Stomach smooth muscle (tissue), 2 donors: Measurements from ENCODE around the gene NLRP5.
"Not testable (repeated sequence)": the region's sequence is repeated elsewhere in the genome, so short reads cannot be mapped to it uniquely, and the experiment has no call there.

Source experiments
- H3K27ac ChIP-seq: one replicate; pipeline ENCODE4 v1.7.0; 2013; ENCODE audit warnings: mild to moderate bottlenecking, low read length, inconsistent platforms
- H3K27me3 ChIP-seq, 2 donors: one replicate each; pipeline ENCODE4 v1.7.0; 2013; ENCODE audit warnings: low read length in 2 of 2; ENCODE audit not compliant: insufficient read depth in 2 of 2, control insufficient read depth in 1 of 2
- H3K36me3 ChIP-seq, 2 donors: one replicate each; pipeline ENCODE4 v1.7.0; 2013; ENCODE audit warnings: low read length in 2 of 2; ENCODE audit not compliant: control insufficient read depth in 2 of 2, insufficient read depth in 2 of 2
- H3K4me1 ChIP-seq: one replicate; pipeline ENCODE4 v1.7.0; 2013; ENCODE audit warnings: low read length; ENCODE audit not compliant: control insufficient read depth, insufficient read depth
- H3K4me3 ChIP-seq, 2 donors: one replicate each; pipeline ENCODE4 v1.7.0; 2013; ENCODE audit warnings: low read length in 2 of 2
- H3K9ac ChIP-seq, 2 donors: one replicate each; pipeline ENCODE4 v1.7.0; 2013; ENCODE audit warnings: low read length in 2 of 2, mild to moderate bottlenecking in 1 of 2
- H3K9me3 ChIP-seq, 2 donors: one replicate each; pipeline ENCODE4 v1.7.0; 2013; ENCODE audit warnings: low read length in 2 of 2; ENCODE audit not compliant: control insufficient read depth in 2 of 2
- donor health status: healthy.
- donor health status: Pancreatic carcinoma.

Gene NLRP5

GRCh38 chr19:55985254-55985653 lies 1.3 kb upstream of the NLRP5 start:
- Histone ChIP-seq H3K9ac (no peak overlapping the region), H3K27ac (no peak overlapping the region), H3K9me3 (no peaks in the 10 kb centered on the region), H3K4me3 (no peak overlapping the region), H3K36me3 (no peaks in the 10 kb centered on the region), H3K27me3 (no peaks in the 10 kb centered on the region), H3K4me1 (no peaks in the 10 kb centered on the region)

- Histone ChIP-seq H3K4me1 (no peaks in the 10 kb centered on the region), H3K27me3 (no peaks in the 10 kb centered on the region), H3K9ac (no peak overlapping the region), H3K36me3 (no peaks in the 10 kb centered on the region), H3K4me3 (no peak overlapping the region), H3K9me3 (peaks cover 0 to 5% of the 10 kb centered on the region in 2 donors), H3K27ac (no peak overlapping the region)
Observed at GRCh38 chr19:55990831-55991230, 4.3 kb downstream of the NLRP5 start.

- Histone ChIP-seq H3K27me3 (no peaks in the 10 kb centered on the region), H3K4me1 (no peaks in the 10 kb centered on the region), H3K27ac (no peak overlapping the region), H3K9me3 (peaks cover 6 to 9% of the 10 kb centered on the region in 2 donors), H3K4me3 (no peak overlapping the region), H3K36me3 (no peaks in the 10 kb centered on the region), H3K9ac (no peak overlapping the region)
Observed at GRCh38 chr19:55993492-55993891, 6.9 kb downstream of the NLRP5 start.

- no peak overlapping the region for H3K9ac ChIP-seq
- no peaks in the 10 kb centered on the region for H3K36me3 ChIP-seq
- peaks cover 0 to 4% of the 10 kb centered on the region in 2 donors for H3K9me3 ChIP-seq
- H3K4me3 ChIP-seq, result no peak overlapping the region
- H3K27ac ChIP-seq, result no peak overlapping the region
- no peaks in the 10 kb centered on the region for H3K4me1 ChIP-seq
- no peaks in the 10 kb centered on the region for H3K27me3 ChIP-seq
Observed at GRCh38 chr19:56014765-56015164, 28.2 kb downstream of the NLRP5 start.

- Histone ChIP-seq H3K36me3 (no peaks in the 10 kb centered on the region), H3K27ac (no peak overlapping the region)
Observed at GRCh38 chr19:56015756-56016155, 29.2 kb downstream of the NLRP5 start.

GRCh38 chr19:56019325-56019724 lies 32.8 kb downstream of the NLRP5 start:
- not testable (repeated sequence) for H3K9me3 ChIP-seq, H3K27ac ChIP-seq, H3K4me3 ChIP-seq, H3K36me3 ChIP-seq, H3K9ac ChIP-seq, H3K4me1 ChIP-seq, H3K27me3 ChIP-seq

More at GRCh38 chr19:56015756-56016155, 29.2 kb downstream of the NLRP5 start:
- Histone ChIP-seq H3K4me1 (no peaks in the 10 kb centered on the region), H3K9me3 (peaks cover 0 to 2% of the 10 kb centered on the region in 2 donors), H3K27me3 (no peaks in the 10 kb centered on the region), H3K4me3 (no peak overlapping the region), H3K9ac (no peak overlapping the region)

- H3K36me3 ChIP-seq, H3K27ac ChIP-seq, H3K27me3 ChIP-seq, H3K9ac ChIP-seq, H3K4me1 ChIP-seq, H3K9me3 ChIP-seq, H3K4me3 ChIP-seq: not testable (repeated sequence)
Observed at GRCh38 chr19:56020355-56020975, 33.9 kb downstream of the NLRP5 start.

DNA sequence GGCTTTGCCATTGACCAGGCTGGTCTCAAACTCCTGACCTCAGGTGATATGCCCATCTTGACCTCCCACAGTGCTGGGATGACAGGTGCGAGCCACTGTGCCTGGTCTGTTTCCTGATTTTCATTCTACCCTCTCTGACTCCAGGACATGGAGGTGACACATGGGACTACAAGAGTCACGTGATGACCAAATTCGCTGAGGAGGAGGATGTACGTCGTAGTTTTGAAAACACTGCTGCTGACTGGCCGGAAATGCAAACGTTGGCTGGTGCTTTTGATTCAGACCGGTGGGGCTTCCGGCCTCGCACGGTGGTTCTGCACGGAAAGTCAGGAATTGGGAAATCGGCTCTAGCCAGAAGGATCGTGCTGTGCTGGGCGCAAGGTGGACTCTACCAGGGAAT lies 40.2 kb downstream of the NLRP5 start:
- no peaks in the 10 kb centered on the region for H3K4me1 ChIP-seq
- no peaks in the 10 kb centered on the region for H3K36me3 ChIP-seq
- peaks cover 0 to 3% of the 10 kb centered on the region in 2 donors for H3K9me3 ChIP-seq
- H3K4me3 ChIP-seq, result no peak overlapping the region
- no peaks in the 10 kb centered on the region for H3K27me3 ChIP-seq
- H3K27ac ChIP-seq, result no peak overlapping the region
- no peak overlapping the region for H3K9ac ChIP-seq

DNA sequence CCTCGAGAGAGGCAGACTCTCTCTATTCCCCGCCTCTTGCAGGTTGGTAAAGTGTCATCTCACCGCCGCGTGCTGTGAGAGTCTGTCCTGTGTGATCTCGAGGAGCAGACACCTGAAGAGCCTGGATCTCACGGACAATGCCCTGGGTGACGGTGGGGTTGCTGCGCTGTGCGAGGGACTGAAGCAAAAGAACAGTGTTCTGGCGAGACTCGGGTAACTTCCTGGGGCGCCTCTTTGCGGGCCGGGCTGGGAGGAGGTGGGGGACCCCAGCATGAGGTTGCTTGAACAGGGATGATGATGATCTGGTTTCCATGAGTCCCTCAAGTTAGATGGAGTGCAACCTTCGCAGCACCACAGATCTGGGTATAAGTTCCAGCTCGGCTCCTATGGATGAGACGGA lies 67.0 kb downstream of the NLRP5 start:
- Histone ChIP-seq H3K27ac (no peak overlapping the region), H3K27me3 (no peaks in the 10 kb centered on the region), H3K4me1 (no peaks in the 10 kb centered on the region), H3K9ac (no peak overlapping the region), H3K4me3 (no peak overlapping the region), H3K9me3 (peaks cover 0 to 2% of the 10 kb centered on the region in 2 donors), H3K36me3 (no peaks in the 10 kb centered on the region)

GRCh38 chr19:56066152-56067023 lies 79.8 kb downstream of the NLRP5 start:
- Histone ChIP-seq H3K4me3 (peak overlapping the region in 1 of 2 donors; percentile 35), H3K9ac (no peak overlapping the region)

DNA sequence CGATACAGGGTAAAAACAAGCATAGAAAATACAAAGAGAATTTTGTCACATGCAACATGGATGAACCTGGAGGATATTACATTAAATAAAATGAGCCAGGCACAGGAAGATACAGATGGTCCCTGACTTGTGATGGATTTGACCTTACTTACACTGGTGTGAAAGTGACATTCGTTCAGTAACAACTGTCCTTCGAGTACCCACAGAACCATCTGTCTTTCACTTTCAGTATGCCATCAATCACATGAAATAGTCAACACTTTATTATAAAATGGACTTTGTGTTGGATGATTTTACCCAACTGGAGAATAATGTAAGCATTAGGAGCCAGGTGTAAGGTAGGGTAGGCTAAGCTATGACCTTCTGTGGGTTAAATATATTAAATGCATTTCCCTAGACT lies 83.1 kb downstream of the NLRP5 start:
- Histone ChIP-seq H3K27ac (no peak overlapping the region), H3K9ac (no peak overlapping the region), H3K4me1 (peaks cover 6% of the 10 kb centered on the region), H3K27me3 (peaks cover 7 to 10% of the 10 kb centered on the region in 2 donors), H3K9me3 (peaks cover 0 to 2% of the 10 kb centered on the region in 2 donors), H3K4me3 (no peak overlapping the region), H3K36me3 (no peaks in the 10 kb centered on the region)

More at GRCh38 chr19:56066152-56067023, 79.8 kb downstream of the NLRP5 start:
- peaks cover 0 to 3% of the 10 kb centered on the region in 2 donors for H3K9me3 ChIP-seq
- H3K4me1 ChIP-seq, result peaks cover 6% of the 10 kb centered on the region
- no peak overlapping the region for H3K27ac ChIP-seq
- H3K27me3 ChIP-seq, result peaks cover 7 to 10% of the 10 kb centered on the region in 2 donors
- no peaks in the 10 kb centered on the region for H3K36me3 ChIP-seq
